ENCODE results near the gene CDK5RAP3.

The CDK5RAP3 gene

GRCh38 chr17:47953909-47954308, 17.0 kb upstream of the CDK5RAP3 start:
- Histone ChIP-seq H3K9me3 (ENCODE audit: insufficient read depth, low read depth, low read length) (no peaks in the 10 kb centered on the region), H3K14ac (ENCODE audit: low read length) (no peak overlapping the region)

DNA sequence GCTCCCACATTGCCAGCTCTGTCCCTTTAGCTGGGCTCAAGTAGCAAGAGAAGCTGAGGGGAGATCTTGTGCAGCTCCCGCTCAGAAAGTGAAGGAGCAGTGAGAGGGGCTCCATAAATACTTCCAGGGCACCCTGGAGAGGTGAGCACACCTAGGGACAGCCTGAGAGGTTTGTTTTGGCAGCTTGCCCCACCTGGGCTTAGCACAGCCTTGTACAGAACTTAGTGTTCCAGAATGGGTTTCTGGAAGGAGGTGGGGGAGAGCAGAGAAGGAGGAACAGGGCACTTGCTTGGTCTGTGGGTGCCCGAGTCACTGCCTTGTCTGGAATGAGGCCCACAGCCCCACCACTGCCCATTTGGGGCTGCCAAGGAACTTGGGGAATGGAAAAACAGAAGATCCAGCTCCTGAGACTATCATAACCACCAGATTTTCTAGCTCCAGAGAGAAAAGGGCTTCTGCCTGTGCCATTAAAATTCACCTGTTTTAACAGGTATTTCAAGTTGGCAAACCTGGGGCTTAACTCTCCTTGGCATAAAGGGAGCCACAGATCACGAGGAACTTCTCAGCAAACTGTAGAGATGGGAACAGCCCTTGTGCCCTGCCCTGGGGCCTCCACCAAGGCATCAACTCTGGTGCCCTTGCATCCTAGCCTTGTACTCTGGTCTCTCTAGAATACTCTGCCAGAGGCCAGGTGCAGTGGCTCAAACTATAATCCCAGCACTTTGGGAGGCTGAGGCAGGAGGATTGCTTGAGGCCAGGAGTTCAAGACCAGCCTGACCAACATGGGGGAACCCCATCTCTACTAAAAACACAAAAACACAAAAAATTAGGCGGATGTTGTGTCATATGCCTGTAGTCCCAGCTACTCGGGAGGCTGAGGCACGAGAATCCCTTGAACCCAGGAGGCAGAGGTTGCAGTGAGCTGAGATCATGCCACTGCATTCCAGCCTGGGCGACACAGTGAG, 15.1 kb upstream of the CDK5RAP3 start:
- H2AFZ ChIP-seq (ENCODE audit: insufficient read depth, low read length, poor library complexity): no peak overlapping the region
- H2BK12ac ChIP-seq (ENCODE audit: low read length): no peak overlapping the region
- DNase-seq: no peak

More at GRCh38 chr17:47953909-47954308, 17.0 kb upstream of the CDK5RAP3 start:
- H3K36me3 ChIP-seq (ENCODE audit: control insufficient read depth in 1 of 2, insufficient read depth in 2 of 2, low read length in 2 of 2): no peaks in the 10 kb centered on the region
- no peak overlapping the region for H3K4ac ChIP-seq (ENCODE audit: low read depth, low read length)
- DNase-seq: no peak
- peaks cover 15 to 17% of the 10 kb centered on the region in 2 experiments for H3K4me1 ChIP-seq (ENCODE audit: control insufficient read depth in 1 of 2, insufficient read depth in 2 of 2, low read length in 2 of 2)
- H2AFZ ChIP-seq (ENCODE audit: insufficient read depth, low read length, poor library complexity): no peak overlapping the region
- H2BK12ac ChIP-seq (ENCODE audit: low read length): no peak overlapping the region
- no peak overlapping the region for H3K27ac ChIP-seq (ENCODE audit: low read depth, low read length)
- H3K27me3 ChIP-seq (ENCODE audit: insufficient read depth, low read length): no peaks in the 10 kb centered on the region
- no peak overlapping the region for H2AK5ac ChIP-seq (ENCODE audit: low read length)
- no peaks in the 10 kb centered on the region for H3K79me2 ChIP-seq (ENCODE audit: control insufficient read depth, insufficient read depth, low read length, poor library complexity)
- no peak overlapping the region for H2BK5ac ChIP-seq (ENCODE audit: low read depth, low read length, poor library complexity)
- H3K18ac ChIP-seq (ENCODE audit: low read length): no peak overlapping the region
- no peak overlapping the region for H3K4me2 ChIP-seq (ENCODE audit: low read length)
- no peak overlapping the region for H3K9ac ChIP-seq (ENCODE audit: low read length)
- no peak overlapping the region for H3K4me3 ChIP-seq (ENCODE audit: low read depth, low read length)
- H3K23ac ChIP-seq (ENCODE audit: low read length): no peak overlapping the region
- H4K8ac ChIP-seq (ENCODE audit: low read depth, low read length): no peak overlapping the region
- H4K91ac ChIP-seq (ENCODE audit: low read depth, low read length): no peak overlapping the region
- H3K79me1 ChIP-seq (ENCODE audit: low read length): no peaks in the 10 kb centered on the region
- H4K12ac ChIP-seq (ENCODE audit: low read depth, low read length): no peak overlapping the region
- H2BK120ac ChIP-seq (ENCODE audit: insufficient read depth, low read length, poor library complexity): no peak overlapping the region

DNA sequence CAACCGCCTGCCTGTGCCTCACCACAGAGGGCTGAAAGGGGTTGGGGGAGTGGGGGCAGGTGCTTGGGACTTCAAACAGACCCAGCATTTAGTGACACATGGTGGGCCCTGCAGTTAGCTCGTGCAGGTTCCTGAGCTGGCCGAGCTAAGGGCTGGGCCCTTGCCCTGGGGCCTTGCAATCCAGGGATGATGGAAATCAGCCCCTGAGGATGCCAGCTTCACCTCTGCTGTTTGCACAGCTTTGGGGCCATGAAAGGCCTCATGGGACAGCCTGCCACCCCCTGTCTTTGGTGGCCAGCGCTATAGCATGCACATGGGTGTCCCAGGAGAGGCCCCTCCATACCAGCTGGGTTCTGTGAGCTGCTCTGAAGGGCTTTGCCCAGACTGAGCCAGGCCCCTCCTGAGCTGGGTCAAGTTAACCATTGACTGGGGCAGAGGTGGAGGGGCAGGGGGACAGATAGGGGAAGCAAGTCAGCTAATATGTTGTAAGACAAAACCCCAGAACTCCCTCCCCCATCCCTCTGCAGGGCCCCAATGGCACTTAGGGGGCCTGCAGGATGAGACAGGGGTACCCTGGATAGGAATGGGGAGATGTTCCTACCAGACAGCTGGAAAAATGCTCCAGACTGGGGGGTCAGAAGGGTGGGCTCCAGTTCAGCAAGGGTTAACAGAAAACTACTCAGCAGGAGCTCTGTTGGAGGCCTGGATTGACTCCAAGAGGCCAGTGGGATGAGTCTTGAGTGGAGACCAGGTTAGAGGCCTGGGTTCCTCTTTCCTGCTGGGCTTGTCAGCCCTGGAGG, 13.9 kb upstream of the CDK5RAP3 start:
- no peaks in the 10 kb centered on the region for H3K36me3 ChIP-seq (ENCODE audit: control insufficient read depth in 1 of 2, insufficient read depth in 2 of 2, low read length in 2 of 2)
- H3K4me1 ChIP-seq (ENCODE audit: control insufficient read depth in 1 of 2, insufficient read depth in 2 of 2, low read length in 2 of 2): peaks cover 14 to 17% of the 10 kb centered on the region in 2 experiments
- H3K9ac ChIP-seq (ENCODE audit: low read length): no peak overlapping the region

More for the DNA sequence above, 15.1 kb upstream of the CDK5RAP3 start:
- Histone ChIP-seq H3K4me1 (ENCODE audit: control insufficient read depth in 1 of 2, insufficient read depth in 2 of 2, low read length in 2 of 2) (peaks cover 14 to 17% of the 10 kb centered on the region in 2 experiments), H3K79me2 (ENCODE audit: control insufficient read depth, insufficient read depth, low read length, poor library complexity) (no peaks in the 10 kb centered on the region), H4K12ac (ENCODE audit: low read depth, low read length) (no peak overlapping the region), H3K9ac (ENCODE audit: low read length) (no peak overlapping the region), H3K4me3 (ENCODE audit: low read depth, low read length) (no peak overlapping the region), H2BK120ac (ENCODE audit: insufficient read depth, low read length, poor library complexity) (no peak overlapping the region), H3K36me3 (ENCODE audit: control insufficient read depth in 1 of 2, insufficient read depth in 2 of 2, low read length in 2 of 2) (no peaks in the 10 kb centered on the region), H3K14ac (ENCODE audit: low read length) (no peak overlapping the region), H3K23ac (ENCODE audit: low read length) (no peak overlapping the region), H3K79me1 (ENCODE audit: low read length) (no peaks in the 10 kb centered on the region), H3K18ac (ENCODE audit: low read length) (no peak overlapping the region), H3K9me3 (ENCODE audit: insufficient read depth, low read depth, low read length) (no peaks in the 10 kb centered on the region), H4K8ac (ENCODE audit: low read depth, low read length) (no peak overlapping the region), H2BK5ac (ENCODE audit: low read depth, low read length, poor library complexity) (no peak overlapping the region), H3K27ac (ENCODE audit: low read depth, low read length) (no peak overlapping the region), H3K4me2 (ENCODE audit: low read length) (no peak overlapping the region), H3K4ac (ENCODE audit: low read depth, low read length) (no peak overlapping the region), H2AK5ac (ENCODE audit: low read length) (no peak overlapping the region), H3K27me3 (ENCODE audit: insufficient read depth, low read length) (no peaks in the 10 kb centered on the region), H4K91ac (ENCODE audit: low read depth, low read length) (no peak overlapping the region)
- no CpG with 5 or more reads among the region's 7 CpGs for WGBS (ENCODE audit: extremely low coverage, insufficient coverage, insufficient read length)

DNA sequence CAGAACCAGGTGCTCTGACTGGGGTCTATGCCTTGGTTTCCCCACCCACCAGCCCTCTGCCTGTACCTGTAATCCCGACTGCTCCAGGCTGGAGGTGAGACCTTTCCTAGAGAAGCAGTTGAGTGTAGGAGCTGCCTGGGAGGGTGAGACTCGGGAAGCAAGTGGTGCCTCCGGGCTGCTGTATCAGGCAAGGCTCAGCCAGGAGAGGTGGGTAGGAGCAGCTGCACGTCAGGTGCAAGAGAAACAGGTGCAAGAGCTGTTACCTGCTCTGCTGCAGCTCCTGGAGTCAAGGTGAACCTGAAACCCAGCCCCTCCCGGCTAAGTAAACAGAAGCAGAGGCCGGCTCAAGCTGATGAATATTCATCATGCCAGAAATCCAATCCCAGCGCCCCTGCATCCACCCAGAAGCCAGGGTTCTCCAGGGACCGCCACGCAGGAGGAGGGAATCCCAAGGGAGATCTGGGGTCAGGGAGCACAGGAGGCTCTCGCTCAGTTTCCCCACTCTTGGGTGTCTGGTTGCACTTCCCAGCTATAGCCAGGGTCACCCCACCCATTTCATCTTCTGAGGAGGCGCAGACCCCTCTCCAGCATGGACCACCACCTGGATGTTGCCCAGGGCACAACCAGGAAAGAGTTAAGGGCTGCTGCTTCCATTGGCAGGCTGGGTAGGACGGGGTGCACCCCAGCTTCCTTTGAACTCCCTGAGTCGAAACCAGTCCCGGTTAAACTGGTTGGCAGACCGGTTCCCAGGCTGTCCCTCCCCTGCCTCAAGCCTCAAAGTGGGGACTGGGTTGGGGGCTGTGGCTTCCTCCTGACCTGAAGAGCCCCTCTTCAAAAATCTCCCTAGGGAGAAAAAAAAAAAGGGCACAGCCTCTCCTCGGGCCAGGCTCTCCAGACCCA, 13.1 kb upstream of the CDK5RAP3 start, which contains the start of gene PRR15L:
PRR15L (minus strand) TSS at position 293 of the 900 bp plus-strand sequence. CDS start 4,649 bp downstream, outside the sequence.
- Histone ChIP-seq H3K9me3 (ENCODE audit: insufficient read depth, low read depth, low read length) (no peaks in the 10 kb centered on the region), H3K4me2 (ENCODE audit: low read length) (peak within 1 kb of the TSS; percentile 37), H3K18ac (ENCODE audit: low read length) (no peak within 1 kb of the TSS), H3K9ac (ENCODE audit: low read length) (peak within 1 kb of the TSS; percentile 13), H4K8ac (ENCODE audit: low read depth, low read length) (no peak within 1 kb of the TSS), H3K27ac (ENCODE audit: low read depth, low read length) (no peak within 1 kb of the TSS), H4K12ac (ENCODE audit: low read depth, low read length) (no peak within 1 kb of the TSS), H3K4me3 (ENCODE audit: low read depth, low read length) (peak within 1 kb of the TSS; percentile 23), H3K79me1 (ENCODE audit: low read length) (no peaks in the 10 kb centered on the region), H3K36me3 (ENCODE audit: control insufficient read depth in 1 of 2, insufficient read depth in 2 of 2, low read length in 2 of 2) (no peaks in the 10 kb centered on the region), H3K27me3 (ENCODE audit: insufficient read depth, low read length) (no peaks in the 10 kb centered on the region), H2BK120ac (ENCODE audit: insufficient read depth, low read length, poor library complexity) (no peak within 1 kb of the TSS), H2AK5ac (ENCODE audit: low read length) (no peak within 1 kb of the TSS), H2BK12ac (ENCODE audit: low read length) (no peak within 1 kb of the TSS), H3K4me1 (ENCODE audit: control insufficient read depth in 1 of 2, insufficient read depth in 2 of 2, low read length in 2 of 2) (peaks cover 14 to 17% of the 10 kb centered on the region in 2 experiments), H3K23ac (ENCODE audit: low read length) (no peak within 1 kb of the TSS), H3K4ac (ENCODE audit: low read depth, low read length) (no peak within 1 kb of the TSS), H3K14ac (ENCODE audit: low read length) (no peak within 1 kb of the TSS), H3K79me2 (ENCODE audit: control insufficient read depth, insufficient read depth, low read length, poor library complexity) (no peaks in the 10 kb centered on the region), H4K91ac (ENCODE audit: low read depth, low read length) (no peak within 1 kb of the TSS), H2AFZ (ENCODE audit: insufficient read depth, low read length, poor library complexity) (no peak within 1 kb of the TSS), H2BK5ac (ENCODE audit: low read depth, low read length, poor library complexity) (no peak within 1 kb of the TSS)
- WGBS (ENCODE audit: extremely low coverage, insufficient coverage, insufficient read length): no CpG with 5 or more reads among the region's 16 CpGs
- DNase-seq: no peak

More for the DNA sequence above, 13.9 kb upstream of the CDK5RAP3 start:
- Histone ChIP-seq H4K12ac (ENCODE audit: low read depth, low read length) (no peak overlapping the region), H2BK120ac (ENCODE audit: insufficient read depth, low read length, poor library complexity) (no peak overlapping the region), H3K79me1 (ENCODE audit: low read length) (no peaks in the 10 kb centered on the region), H4K8ac (ENCODE audit: low read depth, low read length) (no peak overlapping the region), H2AK5ac (ENCODE audit: low read length) (no peak overlapping the region), H3K27me3 (ENCODE audit: insufficient read depth, low read length) (no peaks in the 10 kb centered on the region), H3K27ac (ENCODE audit: low read depth, low read length) (no peak overlapping the region), H3K9me3 (ENCODE audit: insufficient read depth, low read depth, low read length) (no peaks in the 10 kb centered on the region), H3K18ac (ENCODE audit: low read length) (no peak overlapping the region), H3K14ac (ENCODE audit: low read length) (no peak overlapping the region), H2BK12ac (ENCODE audit: low read length) (no peak overlapping the region), H3K4me2 (ENCODE audit: low read length) (no peak overlapping the region), H3K4ac (ENCODE audit: low read depth, low read length) (no peak overlapping the region), H3K23ac (ENCODE audit: low read length) (no peak overlapping the region), H3K4me3 (ENCODE audit: low read depth, low read length) (no peak overlapping the region), H2AFZ (ENCODE audit: insufficient read depth, low read length, poor library complexity) (no peak overlapping the region), H2BK5ac (ENCODE audit: low read depth, low read length, poor library complexity) (no peak overlapping the region), H4K91ac (ENCODE audit: low read depth, low read length) (no peak overlapping the region), H3K79me2 (ENCODE audit: control insufficient read depth, insufficient read depth, low read length, poor library complexity) (no peaks in the 10 kb centered on the region)
- no CpG with 5 or more reads among the region's 4 CpGs for WGBS (ENCODE audit: extremely low coverage, insufficient coverage, insufficient read length)
- no peak for DNase-seq
